Neutrophil (primary cell): Measurements from ENCODE around the gene SUSD3.

Experiments
- H3K27ac ChIP-seq: fragments of 200-600 bp; sonication (generic); 2 replicates; pipeline ENCODE4 v1.5.1; 2016; ENCODE audit warnings: mild to moderate bottlenecking, moderate library complexity
- H3K27me3 ChIP-seq: fragments of 200-600 bp; sonication (generic); 2 replicates; pipeline ENCODE4 v1.6.0; 2016; ENCODE audit warnings: mild to moderate bottlenecking
- H3K36me3 ChIP-seq: fragments of 200-600 bp; sonication (generic); 2 replicates; pipeline ENCODE4 v1.5.1; 2017
- H3K4me1 ChIP-seq, 2 experiments: fragments of 200-600 bp in 1 of 2; sonication (generic) in 1 of 2; 1 replicate in 1 of 2; 2 replicates in 1 of 2; pipeline versions ENCODE4 v1.5.1 to v1.6.1; 2013 to 2016; ENCODE audit warnings: low read depth in 1 of 2, low read length in 1 of 2, mild to moderate bottlenecking in 1 of 2, moderate library complexity in 1 of 2; ENCODE audit not compliant: control insufficient read depth in 1 of 2, insufficient read depth in 1 of 2
- H3K4me3 ChIP-seq, 2 experiments: fragments of 200-600 bp in 1 of 2; sonication (generic) in 1 of 2; 1 replicate in 1 of 2; 2 replicates in 1 of 2; pipeline ENCODE4 v1.5.1; 2013 to 2016; ENCODE audit warnings: low read depth in 1 of 2, low read length in 1 of 2, mild to moderate bottlenecking in 1 of 2, moderate library complexity in 1 of 2
- H3K9me3 ChIP-seq: fragments of 200-600 bp; sonication (generic); 2 replicates; pipeline ENCODE4 v1.5.1; 2016
- TF ChIP-seq, protein P1 (sequence below): fragments of 200-600 bp; sonication (generic); IDR thresholded peaks from 2 replicates; pipeline ENCODE4 v1.5.1; 2016; ENCODE audit warnings: antibody characterized with exemption

SUSD3 gene

DNA sequence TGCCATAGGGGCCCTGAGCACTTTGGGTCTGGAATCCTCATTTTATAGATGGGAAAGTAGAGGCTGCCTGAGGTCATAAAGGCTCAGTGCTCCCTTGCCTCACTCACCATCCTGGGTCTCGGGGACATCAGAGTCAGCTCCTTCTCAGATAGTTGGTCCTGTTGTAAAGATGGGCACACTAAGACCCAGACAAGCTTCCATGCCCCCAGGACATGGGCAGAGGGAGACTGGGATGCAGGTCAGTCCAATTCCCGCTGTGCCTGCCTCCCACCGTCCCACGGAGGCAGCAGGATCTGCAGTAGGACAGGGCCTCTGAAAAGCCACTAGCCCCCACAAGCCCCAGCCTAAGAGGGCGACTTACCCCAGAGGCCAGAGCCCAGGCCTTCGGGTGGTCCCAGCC, 19.0 kb upstream of the SUSD3 start:
- TF ChIP-seq, protein P1, sequence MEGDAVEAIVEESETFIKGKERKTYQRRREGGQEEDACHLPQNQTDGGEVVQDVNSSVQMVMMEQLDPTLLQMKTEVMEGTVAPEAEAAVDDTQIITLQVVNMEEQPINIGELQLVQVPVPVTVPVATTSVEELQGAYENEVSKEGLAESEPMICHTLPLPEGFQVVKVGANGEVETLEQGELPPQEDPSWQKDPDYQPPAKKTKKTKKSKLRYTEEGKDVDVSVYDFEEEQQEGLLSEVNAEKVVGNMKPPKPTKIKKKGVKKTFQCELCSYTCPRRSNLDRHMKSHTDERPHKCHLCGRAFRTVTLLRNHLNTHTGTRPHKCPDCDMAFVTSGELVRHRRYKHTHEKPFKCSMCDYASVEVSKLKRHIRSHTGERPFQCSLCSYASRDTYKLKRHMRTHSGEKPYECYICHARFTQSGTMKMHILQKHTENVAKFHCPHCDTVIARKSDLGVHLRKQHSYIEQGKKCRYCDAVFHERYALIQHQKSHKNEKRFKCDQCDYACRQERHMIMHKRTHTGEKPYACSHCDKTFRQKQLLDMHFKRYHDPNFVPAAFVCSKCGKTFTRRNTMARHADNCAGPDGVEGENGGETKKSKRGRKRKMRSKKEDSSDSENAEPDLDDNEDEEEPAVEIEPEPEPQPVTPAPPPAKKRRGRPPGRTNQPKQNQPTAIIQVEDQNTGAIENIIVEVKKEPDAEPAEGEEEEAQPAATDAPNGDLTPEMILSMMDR: no peak
- H3K4me3 ChIP-seq: no peak overlapping the region
- no peaks in the 10 kb centered on the region for H3K9me3 ChIP-seq
- no peaks in the 10 kb centered on the region for H3K27me3 ChIP-seq
- peak overlapping the region; percentile 95 for H3K27ac ChIP-seq
- H3K4me1 ChIP-seq: peaks cover 99 to 100% of the 10 kb centered on the region in 2 experiments
- H3K36me3 ChIP-seq: peaks cover 37% of the 10 kb centered on the region

DNA sequence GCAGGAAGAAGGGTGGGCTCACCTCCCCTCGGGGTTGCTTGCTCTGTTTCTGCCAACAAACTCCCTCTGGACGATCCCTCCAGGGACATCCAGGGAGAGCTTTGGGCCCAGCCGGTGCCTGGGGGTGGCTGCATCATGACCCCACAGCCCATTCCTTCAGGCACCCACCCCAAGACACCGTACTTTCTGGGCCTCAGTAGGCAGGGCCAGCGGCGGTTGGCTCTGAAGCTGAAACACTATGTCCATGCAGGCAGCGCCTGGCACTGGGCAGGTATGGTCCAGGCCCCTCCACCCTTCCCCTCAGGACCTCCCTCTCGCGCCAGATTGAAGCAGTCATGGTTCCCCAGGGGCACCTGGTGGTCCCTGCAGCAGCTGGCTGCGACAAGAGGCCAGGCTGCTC, 18.5 kb upstream of the SUSD3 start:
- no peaks in the 10 kb centered on the region for H3K9me3 ChIP-seq
- TF ChIP-seq, protein P1: no peak
- peak overlapping the region; percentile 95 for H3K27ac ChIP-seq
- no peaks in the 10 kb centered on the region for H3K27me3 ChIP-seq
- no peak overlapping the region for H3K4me3 ChIP-seq
- H3K4me1 ChIP-seq: peaks cover 99 to 100% of the 10 kb centered on the region in 2 experiments
- H3K36me3 ChIP-seq: peaks cover 31% of the 10 kb centered on the region

DNA sequence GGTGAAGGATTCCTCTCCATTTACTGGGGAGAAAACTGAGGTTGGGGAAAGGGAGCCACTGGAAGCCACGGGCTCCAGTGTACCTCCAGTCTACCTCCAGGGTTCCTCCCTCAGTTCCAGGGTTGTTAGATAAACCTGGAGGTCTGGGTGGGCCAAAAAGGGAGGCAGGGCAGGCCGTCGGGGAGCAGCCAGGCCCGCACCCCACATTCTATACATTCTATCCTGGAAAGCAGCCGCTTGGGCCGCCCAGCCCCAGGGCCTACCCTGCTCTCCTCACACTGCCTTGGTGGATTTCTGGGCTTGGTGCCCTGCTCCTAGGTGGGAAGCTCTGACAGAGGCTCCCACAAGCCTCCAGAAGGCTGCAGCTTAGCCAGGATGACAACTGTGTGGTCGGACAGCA, 18.1 kb upstream of the SUSD3 start:
- TF ChIP-seq, protein P1: no peak
- peaks cover 27% of the 10 kb centered on the region for H3K36me3 ChIP-seq
- no peaks in the 10 kb centered on the region for H3K27me3 ChIP-seq
- peak overlapping the region; percentile 95 for H3K27ac ChIP-seq
- no peaks in the 10 kb centered on the region for H3K9me3 ChIP-seq
- peaks cover 99 to 100% of the 10 kb centered on the region in 2 experiments for H3K4me1 ChIP-seq
- no peak overlapping the region for H3K4me3 ChIP-seq

DNA sequence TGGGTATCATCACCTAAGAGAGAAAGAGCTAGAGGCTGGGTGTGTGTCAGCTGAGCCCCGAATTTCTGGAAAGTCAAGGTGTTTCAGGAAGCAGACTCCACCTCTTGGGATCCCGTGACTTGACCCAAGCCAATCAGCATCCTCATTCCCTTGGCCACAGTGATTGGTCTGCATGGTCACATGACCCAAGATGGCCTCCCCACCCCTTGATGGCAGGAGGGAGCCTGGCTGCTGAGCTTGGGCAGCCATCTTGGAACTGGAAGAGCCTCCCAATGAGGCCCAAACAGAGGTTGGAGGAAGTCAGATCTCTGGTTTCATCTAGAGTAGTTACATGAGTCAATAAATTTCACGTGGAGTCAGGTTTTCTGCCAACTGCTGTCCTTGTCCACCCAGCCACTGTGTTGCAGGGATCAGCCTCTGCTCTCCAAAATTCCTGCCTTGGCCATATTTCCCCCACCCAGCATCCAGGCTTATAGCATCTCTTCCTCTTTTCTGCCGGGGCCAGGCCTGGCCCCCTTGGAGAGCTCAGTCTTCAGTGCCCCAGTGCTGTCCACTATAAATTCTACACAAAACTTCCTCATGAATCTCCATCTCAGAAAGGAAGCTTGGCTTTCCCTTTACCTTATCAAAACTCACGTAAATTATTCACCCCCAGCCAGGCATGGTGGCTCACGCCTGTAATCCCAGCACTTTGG, 17.2 kb upstream of the SUSD3 start:
- peak overlapping the region; percentile 95 for H3K27ac ChIP-seq
- H3K4me1 ChIP-seq: peaks cover 99 to 100% of the 10 kb centered on the region in 2 experiments

DNA sequence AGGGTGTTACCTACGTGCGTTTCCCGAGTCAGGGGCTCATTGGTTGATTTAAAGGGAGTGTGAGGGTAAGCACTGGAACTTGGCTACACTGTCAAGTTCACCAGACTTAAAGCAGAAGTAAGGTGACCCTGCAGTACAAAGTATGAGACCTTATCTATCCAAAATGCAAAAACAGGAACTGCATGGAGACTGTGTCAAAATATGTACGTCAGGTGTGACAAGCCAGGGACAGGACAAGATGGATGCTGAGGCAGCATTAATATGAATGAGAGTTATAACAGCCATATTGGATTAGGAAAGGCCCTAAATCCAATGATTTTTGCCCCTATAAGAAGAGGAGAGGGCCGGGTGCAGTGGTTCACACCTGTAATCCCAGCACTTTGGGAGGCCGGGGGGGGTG, 15.4 kb upstream of the SUSD3 start:
- Histone ChIP-seq H3K36me3 (peaks cover 3% of the 10 kb centered on the region), H3K9me3 (no peaks in the 10 kb centered on the region), H3K4me3 (peak overlapping the region in 1 of 2 experiments; percentile 33), H3K27ac (peak overlapping the region; percentile 95), H3K4me1 (peaks cover 98 to 99% of the 10 kb centered on the region in 2 experiments), H3K27me3 (no peaks in the 10 kb centered on the region)
- TF ChIP-seq, protein P1: no peak

More for the DNA sequence above, 17.2 kb upstream of the SUSD3 start:
- TF ChIP-seq, protein P1: no peak
- H3K9me3 ChIP-seq: no peaks in the 10 kb centered on the region
- peaks cover 19% of the 10 kb centered on the region for H3K36me3 ChIP-seq
- H3K27me3 ChIP-seq: no peaks in the 10 kb centered on the region
- no peak overlapping the region for H3K4me3 ChIP-seq
